ENCODE results near the gene MMP14. TPM values are rescaled to one million over a fixed set of nuclear protein-coding genes. Genes with fewer than 3 reads are reported as not detected.

Gene MMP14
- total and polyA plus RNA-seq, 2 of the 13 experiments (the other 11 are each of a cell fraction or from before 2014, with no cell fraction given), result 5.2 to 9.8 TPM

DNA sequence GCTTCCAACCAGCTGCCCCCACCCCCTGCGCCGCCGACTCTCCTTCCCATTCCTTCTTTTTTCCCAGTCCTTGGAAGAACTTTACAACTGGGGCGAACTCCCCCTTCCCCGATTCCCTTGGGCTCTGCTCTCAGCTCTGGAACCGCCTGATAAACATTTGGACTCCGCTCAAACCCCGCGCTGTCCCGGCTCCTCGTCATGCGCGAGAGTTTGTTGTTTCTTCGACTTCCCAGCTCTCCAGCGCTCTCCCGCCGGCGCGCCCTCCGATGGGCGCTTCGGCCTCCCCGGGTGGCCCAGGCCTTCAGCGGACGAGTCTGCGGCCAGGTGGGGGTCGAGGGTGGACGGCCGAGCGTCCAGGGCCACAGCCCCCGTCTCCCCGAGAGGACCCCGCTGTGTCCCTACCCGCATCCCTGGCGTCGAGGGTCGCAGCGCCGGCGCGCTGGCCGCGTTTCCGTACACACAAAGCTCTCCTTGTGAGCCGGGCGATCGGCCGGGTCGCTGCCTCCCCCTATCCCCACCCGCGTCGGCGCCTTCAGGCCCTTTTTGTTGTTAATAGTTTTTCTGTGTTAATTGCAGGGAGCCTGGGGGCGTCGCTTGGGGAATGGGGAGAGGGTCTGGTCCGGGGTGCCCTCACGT lies 847 bp downstream of the MMP14 start (continued):
- TF ChIP-seq, protein P1, sequence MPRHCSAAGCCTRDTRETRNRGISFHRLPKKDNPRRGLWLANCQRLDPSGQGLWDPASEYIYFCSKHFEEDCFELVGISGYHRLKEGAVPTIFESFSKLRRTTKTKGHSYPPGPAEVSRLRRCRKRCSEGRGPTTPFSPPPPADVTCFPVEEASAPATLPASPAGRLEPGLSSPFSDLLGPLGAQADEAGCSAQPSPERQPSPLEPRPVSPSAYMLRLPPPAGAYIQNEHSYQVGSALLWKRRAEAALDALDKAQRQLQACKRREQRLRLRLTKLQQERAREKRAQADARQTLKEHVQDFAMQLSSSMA (CRISPR knock-in tag; IDR thresholded peaks at IDR 0.05), result no peak
- TF ChIP-seq MTERF4 (CRISPR knock-in tag; IDR thresholded peaks at IDR 0.05), result no peak
- TF ChIP-seq ZNF704 (CRISPR knock-in tag; IDR thresholded peaks at IDR 0.05; ENCODE audit: borderline replicate concordance), result no peak; the same call in 1 of the 2 replicates
- peak; percentile 89 for TF ChIP-seq HIVEP1 (CRISPR knock-in tag; IDR thresholded peaks at IDR 0.05)
- TF ChIP-seq, protein P2, sequence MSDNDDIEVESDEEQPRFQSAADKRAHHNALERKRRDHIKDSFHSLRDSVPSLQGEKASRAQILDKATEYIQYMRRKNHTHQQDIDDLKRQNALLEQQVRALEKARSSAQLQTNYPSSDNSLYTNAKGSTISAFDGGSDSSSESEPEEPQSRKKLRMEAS (IDR thresholded peaks at IDR 0.05), result peak; percentile 90
- TF ChIP-seq SNAPC2 (CRISPR knock-in tag; IDR thresholded peaks at IDR 0.05), result peak; percentile 49
- TF ChIP-seq ZZZ3 (CRISPR knock-in tag; IDR thresholded peaks at IDR 0.05; ENCODE audit: borderline replicate concordance), result 0 out of 2 replicates have a peak, but pooled peaks have one; percentile 62
- TF ChIP-seq PRPF4 (IDR thresholded peaks at IDR 0.05; ENCODE audit: low read depth, low read length, poor library complexity, severe bottlenecking), result no peak
- peak; percentile 59 for TF ChIP-seq HNRNPLL (IDR thresholded peaks at IDR 0.05; ENCODE audit: low read depth, low read length, poor library complexity, severe bottlenecking)
- TF ChIP-seq SRY (CRISPR knock-in tag; IDR thresholded peaks at IDR 0.05), result peak; percentile 86; the same call in 1 of the 2 replicates
- TF ChIP-seq HMGA1 (CRISPR knock-in tag; conservative IDR thresholded peaks at IDR 0.05), result no peak
- TF ChIP-seq RARA (CRISPR knock-in tag; IDR thresholded peaks at IDR 0.05), result no peak
- TF ChIP-seq ZBTB7A (CRISPR knock-in tag; IDR thresholded peaks at IDR 0.05), result peak; percentile 81; the same call in 1 of the 2 replicates
- peak; percentile 47; the same call in 1 of the 2 replicates for TF ChIP-seq POGZ (CRISPR knock-in tag; IDR thresholded peaks at IDR 0.05)
- TF ChIP-seq UBTF (CRISPR knock-in tag; IDR thresholded peaks at IDR 0.05), result peak; percentile 88
- TF ChIP-seq ZNF629 (CRISPR knock-in tag; conservative IDR thresholded peaks at IDR 0.05), result no peak
- no peak for TF ChIP-seq CBX2 (IDR thresholded peaks at IDR 0.05; ENCODE audit: low read depth, low read length)
- 0 out of 2 replicates have a peak, but pooled peaks have one; percentile 48 for TF ChIP-seq CBX2 (CRISPR knock-in tag; IDR thresholded peaks at IDR 0.05; ENCODE audit: low read depth)
- peak; percentile 55; the same call in 1 of the 2 replicates for TF ChIP-seq MAFG (CRISPR knock-in tag; IDR thresholded peaks at IDR 0.05)
